Astrocyte of the cerebellum (primary cell): Measurements from ENCODE around the gene UBTF.
"Not testable (repeated sequence)": the region's sequence is repeated elsewhere in the genome, so short reads cannot be mapped to it uniquely, and the experiment has no call there.

Experiments
- DNase-seq: peaks from one replicate; pipeline ENCODE4 v3.0.0-alpha.2; 2011; ENCODE audit warnings: low read depth
- H3K4me3 ChIP-seq: 2 replicates; pipeline ENCODE4 v1.5.1; 2011; ENCODE audit warnings: mild to moderate bottlenecking, low read depth, low read length, moderate library complexity
- CTCF ChIP-seq: IDR thresholded peaks from 2 replicates; pipeline ENCODE4 v1.5.1; 2012; ENCODE audit warnings: low read length, low read depth, moderate library complexity, mild to moderate bottlenecking; ENCODE audit errors: missing control alignments
- in situ Hi-C: cut with HindIII; loops from 2 replicates; pipeline ENCODE4 v1.10.0; 2017; ENCODE audit warnings: low sequenced_read_pairs

UBTF gene

GRCh38 chr17:44247440-44247841 lies 28.0 kb upstream of the UBTF start:
- no peak for DNase-seq
- in situ Hi-C loops = no loop called here
- TF ChIP-seq CTCF = no peak
- no peak overlapping the region for H3K4me3 ChIP-seq

- no peak overlapping the region for H3K4me3 ChIP-seq
- in situ Hi-C loops = no loop called here
- no peak for DNase-seq
- no peak for TF ChIP-seq CTCF
Measured at GRCh38 chr17:44241106-44241624, 21.7 kb upstream of the UBTF start.

DNA sequence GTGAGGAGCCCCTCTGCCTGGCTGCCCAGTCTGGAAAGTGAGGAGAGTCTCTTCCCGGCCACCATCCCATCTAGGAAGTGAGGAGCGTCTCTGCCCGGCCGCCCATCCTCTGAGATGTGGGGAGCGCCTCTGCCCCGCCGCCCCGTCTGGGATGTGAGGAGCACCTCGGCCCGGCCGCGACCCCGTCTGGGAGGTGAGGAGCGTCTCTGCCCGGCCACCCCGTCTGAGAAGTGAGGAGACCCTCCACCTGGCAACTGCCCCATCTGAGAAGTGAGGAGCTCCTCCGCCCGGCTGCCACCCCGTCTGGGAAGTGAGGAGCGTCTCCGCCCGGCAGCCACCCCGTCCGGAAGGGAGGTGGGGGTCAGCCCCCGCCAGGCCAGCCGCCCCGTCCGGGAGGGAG lies 18.4 kb upstream of the UBTF start:
- DNase-seq, in situ Hi-C loops, H3K4me3 ChIP-seq: not testable (repeated sequence)

- DNase-seq = no peak
- in situ Hi-C loops = no loop called here
- no peak for TF ChIP-seq CTCF
- H3K4me3 ChIP-seq = no peak overlapping the region
Measured at GRCh38 chr17:44236444-44236991, 17.0 kb upstream of the UBTF start.

DNA sequence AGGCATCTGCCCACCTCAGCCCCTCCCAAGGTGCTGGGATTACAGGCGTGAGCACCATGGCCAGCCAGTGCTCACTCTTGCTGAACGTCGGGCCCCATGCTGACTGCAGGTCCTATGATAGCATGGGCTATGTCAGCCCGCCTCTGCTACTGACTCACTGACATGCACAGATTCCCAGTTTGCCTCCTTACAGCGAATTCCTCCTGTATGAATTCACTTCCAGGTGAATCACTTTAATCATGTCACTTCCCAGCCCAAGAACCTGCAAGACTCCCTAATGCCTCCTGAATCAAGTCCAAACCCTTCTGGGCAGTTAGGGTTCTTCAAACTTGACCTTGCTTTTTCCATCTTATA lies 16.1 kb upstream of the UBTF start:
- H3K4me3 ChIP-seq = no peak overlapping the region
- DNase-seq = no peak
- in situ Hi-C loops = no loop called here
- no peak for TF ChIP-seq CTCF

DNA sequence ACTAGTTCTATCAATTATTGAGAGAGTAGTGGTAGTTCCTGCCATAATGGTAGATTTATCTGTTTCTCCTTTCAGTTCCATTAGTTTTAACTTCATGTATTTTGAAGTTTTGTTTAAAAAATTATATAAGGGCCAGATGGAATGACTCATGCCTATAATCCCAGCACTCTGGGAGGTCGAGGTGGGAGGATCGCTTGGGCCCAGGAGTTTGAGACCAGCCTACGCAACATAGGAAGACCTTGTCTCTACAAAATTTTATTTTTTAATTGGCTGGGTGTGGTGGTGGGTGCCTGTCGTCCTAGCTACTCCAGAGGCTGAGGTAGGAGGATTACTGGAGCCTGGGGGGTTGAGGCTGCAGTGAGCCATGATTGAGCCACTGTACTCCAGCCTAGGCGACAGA lies 14.1 kb upstream of the UBTF start:
- H3K4me3 ChIP-seq = no peak overlapping the region
- no peak for TF ChIP-seq CTCF
- no peak for DNase-seq
- in situ Hi-C loops = no loop called here

- TF ChIP-seq CTCF = no peak
- H3K4me3 ChIP-seq = no peak overlapping the region
- DNase-seq = no peak
- in situ Hi-C loops = no loop called here
Measured at GRCh38 chr17:44232061-44232460, 12.6 kb upstream of the UBTF start.
